ENCODE data around the gene PTOV1. TPM values are rescaled to one million over a fixed set of nuclear protein-coding genes. Genes with fewer than 3 reads are reported as not detected.
"Not testable (repeated sequence)": the region's sequence is repeated elsewhere in the genome, so short reads cannot be mapped to it uniquely, and the experiment has no call there.

Gene PTOV1
- total RNA-seq, 2 donors from 2014 or later, result 82.7 to 109 TPM

GRCh38 chr19:49811328-49811727 is 39.6 kb upstream of the PTOV1 start:
- Mint-ChIP-seq H3K9me3 (no peaks in the 10 kb centered on the region), H3K27me3 (no peaks in the 10 kb centered on the region), H3K4me3 (peak overlapping the region; percentile 95), H3K27ac (no peak overlapping the region), H3K36me3 (ENCODE audit: low read depth) (peaks cover 3% of the 10 kb centered on the region), H3K4me1 (peaks cover 14% of the 10 kb centered on the region)
- no peak for ATAC-seq (replicated peaks)

DNA sequence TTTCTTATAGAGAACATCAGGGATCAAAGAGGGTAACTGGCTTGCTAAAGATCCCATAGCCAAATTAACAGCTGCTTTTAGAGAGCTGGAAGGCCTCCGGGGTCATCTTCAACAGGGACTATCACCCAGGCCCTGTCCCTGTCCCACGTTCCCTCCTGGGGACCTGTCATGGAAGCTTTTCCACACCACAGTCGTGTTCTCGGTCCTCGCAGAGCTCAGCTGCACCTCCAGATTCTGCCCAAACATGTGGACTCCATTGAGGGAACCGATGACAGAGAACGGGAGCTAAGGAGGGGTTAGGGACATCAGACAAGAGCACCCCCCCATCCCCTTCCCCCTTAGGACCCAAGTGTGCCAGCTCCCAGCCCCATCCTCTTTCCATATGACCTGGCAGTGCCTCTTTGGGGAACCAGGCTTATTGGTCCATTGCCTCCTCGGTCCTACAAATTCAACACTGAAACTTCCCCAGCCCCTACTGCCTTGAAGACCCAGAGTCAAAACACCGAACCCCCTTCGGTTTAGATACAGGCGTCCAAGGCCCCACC is 38.4 kb upstream of the PTOV1 start:
- Mint-ChIP-seq H3K27ac (peak overlapping the region; percentile 99), H3K4me1 (peaks cover 11% of the 10 kb centered on the region), H3K9me3 (no peaks in the 10 kb centered on the region), H3K36me3 (ENCODE audit: low read depth) (no peaks in the 10 kb centered on the region), H3K4me3 (peak overlapping the region; percentile 95), H3K27me3 (no peaks in the 10 kb centered on the region)
- no peak for ATAC-seq (replicated peaks)

DNA sequence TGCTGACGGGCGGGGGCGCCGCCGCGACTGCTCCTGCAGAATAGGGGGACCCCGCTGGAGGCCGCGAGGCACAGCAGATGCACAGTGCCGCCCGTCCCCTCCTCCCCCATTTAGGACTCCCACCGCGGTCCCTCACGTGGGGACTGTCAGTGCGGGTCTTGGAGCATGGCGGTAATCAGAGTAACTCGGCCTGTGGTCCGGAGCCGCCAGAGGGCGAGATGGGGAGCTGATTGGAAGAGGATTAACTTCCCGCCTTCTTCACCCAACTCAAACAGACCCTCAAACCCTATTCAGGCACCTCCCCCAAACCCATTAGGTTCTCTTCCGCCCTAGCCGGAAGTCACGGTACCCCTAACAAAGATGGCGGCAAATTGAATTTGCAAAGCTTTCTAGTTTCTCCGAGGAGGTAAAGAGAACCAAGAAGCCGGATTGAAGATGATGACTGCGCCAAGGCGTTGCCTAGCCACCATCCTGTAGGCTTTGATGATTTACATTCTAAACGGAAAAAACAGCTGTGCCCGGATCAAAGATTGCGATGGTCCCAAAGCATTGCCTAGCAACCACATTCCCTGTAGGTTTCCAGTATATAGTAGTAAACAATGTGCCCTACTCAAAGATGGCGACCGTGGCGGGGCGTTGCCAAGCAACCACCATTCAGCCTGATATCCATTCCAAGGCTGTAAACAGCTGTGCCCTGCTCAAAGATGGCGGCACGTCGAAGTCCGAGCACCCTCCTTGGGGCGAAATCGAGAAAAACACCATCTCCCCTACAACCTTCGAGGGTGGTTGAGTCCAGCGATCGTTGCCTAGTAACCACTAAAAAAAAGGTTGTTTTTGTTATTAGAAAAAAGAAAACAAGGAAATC is 37.7 kb upstream of the PTOV1 start, which contains the start of gene FUZ:
Gene FUZ, minus strand, starts transcription at position 296 of the 865 bp plus-strand sequence. Its CDS starts 186 bp downstream, at position 110.
- Mint-ChIP-seq H3K4me1 (peaks cover 11% of the 10 kb centered on the region), H3K27ac (peak within 1 kb of the TSS; percentile 99), H3K36me3 (ENCODE audit: low read depth) (no peaks in the 10 kb centered on the region), H3K27me3 (no peaks in the 10 kb centered on the region), H3K9me3 (no peaks in the 10 kb centered on the region), H3K4me3 (peak within 1 kb of the TSS; percentile 95)
- ATAC-seq (replicated peaks), result peak; percentile 78

GRCh38 chr19:49814010-49814409 is 36.9 kb upstream of the PTOV1 start:
- Mint-ChIP-seq H3K36me3 (ENCODE audit: low read depth) (peaks cover 2% of the 10 kb centered on the region), H3K4me3 (peak overlapping the region; percentile 95), H3K9me3 (no peaks in the 10 kb centered on the region)

DNA sequence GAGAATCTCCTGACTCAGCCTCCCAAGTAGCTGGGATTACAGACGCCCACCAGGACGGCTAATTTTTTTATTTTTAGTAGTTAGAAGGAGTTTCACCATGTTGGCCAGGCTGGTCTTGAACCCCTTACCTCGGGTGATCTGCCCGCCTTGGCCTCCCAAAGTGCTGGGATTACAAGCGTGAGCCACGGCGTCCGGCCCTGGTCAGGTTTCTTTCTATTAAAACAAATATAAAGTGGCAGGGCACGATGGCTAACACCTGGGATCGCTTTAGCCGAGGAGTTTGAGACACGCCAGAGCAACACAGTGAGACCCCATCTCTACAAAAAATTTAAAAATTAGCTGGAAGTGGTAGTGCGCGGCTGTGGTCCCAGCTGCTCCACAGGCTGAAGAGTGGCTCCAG is 34.4 kb upstream of the PTOV1 start:
- no peaks in the 10 kb centered on the region for H3K27me3 Mint-ChIP-seq
- H3K9me3 Mint-ChIP-seq, result no peaks in the 10 kb centered on the region
- H3K4me1 Mint-ChIP-seq, result peaks cover 6% of the 10 kb centered on the region
- H3K27ac Mint-ChIP-seq, result no peak overlapping the region
- H3K36me3 Mint-ChIP-seq (ENCODE audit: low read depth), result peaks cover 15% of the 10 kb centered on the region
- no peak for ATAC-seq (replicated peaks)
- peak overlapping the region; percentile 95 for H3K4me3 Mint-ChIP-seq

More at GRCh38 chr19:49814010-49814409, 36.9 kb upstream of the PTOV1 start:
- Mint-ChIP-seq H3K4me1 (peaks cover 7% of the 10 kb centered on the region), H3K27ac (peak overlapping the region; percentile 99), H3K27me3 (no peaks in the 10 kb centered on the region)
- ATAC-seq (replicated peaks), result no peak

DNA sequence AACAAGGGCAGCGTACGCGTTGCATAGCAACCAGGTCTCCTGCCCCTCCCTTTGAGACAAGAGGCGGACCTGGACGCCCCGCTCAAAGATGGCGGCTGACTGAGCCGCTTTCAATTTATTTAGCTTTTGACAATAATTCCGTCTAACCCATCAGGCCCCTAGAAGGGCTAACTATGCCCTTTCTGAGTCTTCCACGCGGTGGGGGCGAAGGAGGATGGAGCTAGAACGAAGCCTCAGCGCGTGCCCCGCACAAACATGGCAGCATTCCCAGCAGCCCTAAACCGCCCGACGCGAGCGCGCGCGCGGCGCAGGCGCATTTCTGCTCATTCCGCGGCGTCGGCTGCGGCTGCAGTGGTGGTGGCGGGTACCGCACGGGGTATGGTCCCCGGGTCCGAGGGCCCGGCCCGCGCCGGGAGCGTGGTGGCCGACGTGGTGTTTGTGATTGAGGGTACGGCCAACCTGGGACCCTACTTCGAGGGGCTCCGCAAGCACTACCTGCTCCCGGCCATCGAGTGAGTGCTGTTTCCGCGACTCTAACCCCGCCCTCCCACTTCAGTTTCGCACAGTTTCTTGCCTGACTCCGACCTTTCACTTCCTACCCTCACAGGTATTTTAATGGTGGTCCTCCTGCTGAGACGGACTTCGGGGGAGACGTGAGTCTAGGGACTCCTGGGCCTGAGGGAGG is 32.9 kb upstream of the PTOV1 start, which contains the start of gene MED25:
Gene MED25, plus strand, starts transcription at position 326 of the 685 bp plus-strand sequence. Its CDS starts 53 bp downstream, at position 379.
- Mint-ChIP-seq H3K9me3 (no peaks in the 10 kb centered on the region), H3K4me3 (peak within 1 kb of the TSS; percentile 95), H3K27me3 (no peaks in the 10 kb centered on the region), H3K36me3 (ENCODE audit: low read depth) (peaks cover 19% of the 10 kb centered on the region), H3K27ac (peak within 1 kb of the TSS; percentile 99), H3K4me1 (peaks cover 8% of the 10 kb centered on the region)
- ATAC-seq (replicated peaks), result peak; percentile 67

GRCh38 chr19:49818649-49819370 is 32.1 kb upstream of the PTOV1 start:
- Mint-ChIP-seq H3K9me3 (no peaks in the 10 kb centered on the region), H3K4me1 (peaks cover 10% of the 10 kb centered on the region), H3K4me3 (peak overlapping the region; percentile 95), H3K27ac (peak overlapping the region; percentile 99), H3K36me3 (ENCODE audit: low read depth) (peaks cover 24% of the 10 kb centered on the region), H3K27me3 (no peaks in the 10 kb centered on the region)
- ATAC-seq (replicated peaks), result no peak

GRCh38 chr19:49819452-49820115 is 31.4 kb upstream of the PTOV1 start:
- ATAC-seq (replicated peaks); H3K9me3 Mint-ChIP-seq; H3K27me3 Mint-ChIP-seq: not testable (repeated sequence)
- Mint-ChIP-seq H3K4me3 (peak overlapping the region; percentile 95), H3K27ac (peak overlapping the region; percentile 99), H3K36me3 (ENCODE audit: low read depth) (peaks cover 24% of the 10 kb centered on the region), H3K4me1 (peaks cover 10% of the 10 kb centered on the region)

- Mint-ChIP-seq H3K4me3 (no peak overlapping the region), H3K27me3 (no peaks in the 10 kb centered on the region), H3K27ac (no peak overlapping the region), H3K36me3 (ENCODE audit: low read depth) (peaks cover 24% of the 10 kb centered on the region), H3K9me3 (no peaks in the 10 kb centered on the region), H3K4me1 (peaks cover 10% of the 10 kb centered on the region)
- ATAC-seq (replicated peaks), result no peak
These were observed 30.8 kb upstream of the PTOV1 start for GRCh38 chr19:49820125-49820524.

- no peak for ATAC-seq (replicated peaks)
- Mint-ChIP-seq H3K4me3 (no peak overlapping the region), H3K27me3 (no peaks in the 10 kb centered on the region), H3K9me3 (no peaks in the 10 kb centered on the region), H3K27ac (no peak overlapping the region), H3K4me1 (peaks cover 10% of the 10 kb centered on the region), H3K36me3 (ENCODE audit: low read depth) (peaks cover 31% of the 10 kb centered on the region)
These were observed 27.5 kb upstream of the PTOV1 start for GRCh38 chr19:49823472-49823871.

DNA sequence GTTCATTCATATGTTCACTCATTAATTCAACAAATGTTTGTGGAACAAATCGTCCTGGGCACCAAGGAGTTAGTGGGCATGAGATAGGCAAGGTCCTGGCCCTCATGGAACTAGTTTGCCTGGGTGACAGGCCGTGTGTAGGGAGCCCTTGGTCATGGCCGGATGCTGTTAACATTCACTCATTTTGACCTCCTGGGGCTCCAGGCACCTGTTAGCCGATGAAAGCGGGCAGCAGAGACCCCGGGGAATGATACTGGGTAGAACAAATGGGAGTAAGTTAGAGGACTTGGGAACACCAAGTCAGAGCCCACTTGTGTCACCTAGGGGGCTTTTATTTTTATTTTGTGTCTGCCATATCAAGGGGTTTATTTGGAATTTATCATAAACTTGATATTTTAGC is 26.3 kb upstream of the PTOV1 start:
- Mint-ChIP-seq H3K27me3 (no peaks in the 10 kb centered on the region), H3K4me3 (no peak overlapping the region), H3K36me3 (ENCODE audit: low read depth) (peaks cover 22% of the 10 kb centered on the region), H3K4me1 (peaks cover 4% of the 10 kb centered on the region), H3K9me3 (no peaks in the 10 kb centered on the region), H3K27ac (no peak overlapping the region)
- no peak for ATAC-seq (replicated peaks)

DNA sequence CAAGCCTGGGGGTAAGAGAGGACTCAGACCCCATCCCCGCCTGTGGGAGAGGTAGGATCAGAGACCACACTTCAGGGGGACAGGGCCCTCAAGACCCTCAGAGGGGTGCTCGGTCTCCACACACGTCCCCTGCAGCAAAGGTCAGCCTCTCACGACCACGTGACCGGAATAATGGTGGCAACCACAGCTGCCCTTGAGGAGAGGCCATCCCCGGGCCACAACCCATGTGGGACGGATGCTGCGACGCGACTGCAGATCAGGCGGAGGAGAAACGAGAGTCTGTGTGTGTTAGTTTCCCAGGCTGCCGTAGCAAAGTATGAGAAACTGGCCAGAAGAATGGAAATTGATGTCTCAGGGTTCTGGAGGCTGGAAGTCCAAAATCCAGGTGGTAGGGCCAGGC is 23.9 kb upstream of the PTOV1 start:
- peaks cover 22% of the 10 kb centered on the region for H3K36me3 Mint-ChIP-seq (ENCODE audit: low read depth)
- no peak overlapping the region for H3K27ac Mint-ChIP-seq
- peaks cover 4% of the 10 kb centered on the region for H3K4me1 Mint-ChIP-seq
- H3K4me3 Mint-ChIP-seq, result no peak overlapping the region
- no peaks in the 10 kb centered on the region for H3K27me3 Mint-ChIP-seq
- no peaks in the 10 kb centered on the region for H3K9me3 Mint-ChIP-seq
- no peak for ATAC-seq (replicated peaks)

DNA sequence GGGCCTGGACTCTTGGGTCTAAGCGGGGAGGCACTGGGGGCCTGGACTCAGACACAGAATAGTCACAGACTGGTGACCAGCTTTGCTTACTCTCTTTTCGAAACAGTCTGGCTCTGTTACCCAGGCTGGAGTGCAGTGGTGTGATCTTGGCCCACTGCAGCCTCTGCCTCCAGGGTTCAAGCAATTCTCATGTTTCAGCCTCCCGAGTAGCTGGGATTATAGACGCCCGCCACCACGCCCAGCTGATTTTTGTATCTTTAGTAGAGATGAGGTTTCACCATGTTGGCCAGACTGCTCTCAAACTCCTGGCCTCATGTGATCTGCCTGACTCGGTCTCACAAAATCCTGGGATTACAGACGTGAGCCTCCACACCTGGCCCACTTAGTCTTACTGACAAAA is 21.8 kb upstream of the PTOV1 start:
- Mint-ChIP-seq H3K36me3 (ENCODE audit: low read depth) (peaks cover 34% of the 10 kb centered on the region), H3K27ac (no peak overlapping the region), H3K27me3 (no peaks in the 10 kb centered on the region), H3K4me3 (no peak overlapping the region), H3K4me1 (no peaks in the 10 kb centered on the region), H3K9me3 (no peaks in the 10 kb centered on the region)
- no peak for ATAC-seq (replicated peaks)

GRCh38 chr19:49829721-49830120 is 21.2 kb upstream of the PTOV1 start:
- no peaks in the 10 kb centered on the region for H3K4me1 Mint-ChIP-seq

More at GRCh38 chr19:49829721-49830120, 21.2 kb upstream of the PTOV1 start:
- ATAC-seq (replicated peaks), result no peak
- Mint-ChIP-seq H3K36me3 (ENCODE audit: low read depth) (peaks cover 39% of the 10 kb centered on the region), H3K27me3 (no peaks in the 10 kb centered on the region), H3K27ac (no peak overlapping the region), H3K9me3 (no peaks in the 10 kb centered on the region), H3K4me3 (no peak overlapping the region)
